ENCODE results near the gene SIGMAR1. TPM values are rescaled to one million over a fixed set of nuclear protein-coding genes. Genes with fewer than 3 reads are reported as not detected.

Gene SIGMAR1
- total RNA-seq, 3 donors from 2014 or later (not counting 1 experiment from before 2014, with no cell fraction given) = 22.1 to 29.8 (median 23.0) TPM

DNA sequence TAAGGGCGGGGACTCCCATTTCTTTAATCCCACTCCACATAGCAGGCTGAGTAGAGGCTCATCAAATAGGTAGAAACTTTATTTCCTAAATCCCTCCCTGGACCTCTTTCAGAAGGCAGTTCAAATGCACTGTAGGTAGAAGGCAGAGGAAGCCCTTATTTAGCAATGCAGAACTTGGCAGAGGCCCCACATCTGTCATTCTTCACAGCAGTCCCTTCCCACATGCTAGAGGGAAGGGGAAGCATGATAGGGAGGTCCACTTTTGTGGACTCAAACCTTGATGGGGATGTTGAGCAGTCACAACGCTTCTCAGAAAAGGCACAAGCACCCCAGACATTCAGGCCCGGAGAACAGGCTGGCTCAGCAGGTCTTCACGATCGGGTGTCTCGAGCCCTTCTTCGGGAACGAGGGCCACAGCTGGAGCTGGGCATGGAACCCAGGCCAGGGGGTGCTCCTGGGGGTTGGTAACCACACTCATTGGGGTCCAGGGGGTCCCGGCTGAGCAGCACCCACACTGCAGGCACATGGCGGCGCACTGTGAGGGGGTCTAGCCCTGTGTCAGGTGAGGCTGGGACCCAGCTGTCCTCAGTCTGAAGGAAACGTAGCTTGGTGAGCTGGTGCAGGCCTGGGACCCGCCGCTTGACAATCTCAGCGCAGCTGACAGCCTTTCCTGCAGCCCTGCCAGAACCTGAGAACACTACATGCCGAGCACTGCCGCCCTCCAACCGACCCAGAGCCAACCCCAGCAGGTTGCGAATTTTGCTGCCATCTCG lies 27.0 kb downstream of the SIGMAR1 start:
- DNase-seq = no peak
- Histone ChIP-seq H3K27me3 (ENCODE audit: control insufficient read depth, insufficient read depth, low read length) (no peaks in the 10 kb centered on the region), H3K4me3 (ENCODE audit: low read length) (no peak overlapping the region), H3K27ac (ENCODE audit: low read length) (no peak overlapping the region), H3K9me3 (ENCODE audit: control insufficient read depth, insufficient read depth, low read length) (no peaks in the 10 kb centered on the region), H3K4me1 (ENCODE audit: control insufficient read depth, insufficient read depth, low read length) (peaks cover 24% of the 10 kb centered on the region), H3K36me3 (ENCODE audit: control insufficient read depth, insufficient read depth, low read length) (peaks cover 7% of the 10 kb centered on the region)
- TF ChIP-seq, protein P1, sequence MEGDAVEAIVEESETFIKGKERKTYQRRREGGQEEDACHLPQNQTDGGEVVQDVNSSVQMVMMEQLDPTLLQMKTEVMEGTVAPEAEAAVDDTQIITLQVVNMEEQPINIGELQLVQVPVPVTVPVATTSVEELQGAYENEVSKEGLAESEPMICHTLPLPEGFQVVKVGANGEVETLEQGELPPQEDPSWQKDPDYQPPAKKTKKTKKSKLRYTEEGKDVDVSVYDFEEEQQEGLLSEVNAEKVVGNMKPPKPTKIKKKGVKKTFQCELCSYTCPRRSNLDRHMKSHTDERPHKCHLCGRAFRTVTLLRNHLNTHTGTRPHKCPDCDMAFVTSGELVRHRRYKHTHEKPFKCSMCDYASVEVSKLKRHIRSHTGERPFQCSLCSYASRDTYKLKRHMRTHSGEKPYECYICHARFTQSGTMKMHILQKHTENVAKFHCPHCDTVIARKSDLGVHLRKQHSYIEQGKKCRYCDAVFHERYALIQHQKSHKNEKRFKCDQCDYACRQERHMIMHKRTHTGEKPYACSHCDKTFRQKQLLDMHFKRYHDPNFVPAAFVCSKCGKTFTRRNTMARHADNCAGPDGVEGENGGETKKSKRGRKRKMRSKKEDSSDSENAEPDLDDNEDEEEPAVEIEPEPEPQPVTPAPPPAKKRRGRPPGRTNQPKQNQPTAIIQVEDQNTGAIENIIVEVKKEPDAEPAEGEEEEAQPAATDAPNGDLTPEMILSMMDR (IDR thresholded peaks at IDR 0.05) = no peak
- Mint-ChIP-seq H3K4me3 (peak overlapping the region; percentile 41), H3K36me3 (no peaks in the 10 kb centered on the region), H3K9me3 (no peaks in the 10 kb centered on the region), H3K4me1 (peaks cover 29 to 36% of the 10 kb centered on the region in 2 donors), H3K27ac (peak overlapping the region; percentile 92 to 96), H3K27me3 (ENCODE audit: low read depth in 2 of 2) (no peaks in the 10 kb centered on the region)
- ATAC-seq = no peak
- intact Hi-C loops (cut with micrococcal nuclease) = loop anchor here (5.0 kb wide), 1 partner anchor 37 kb away; the partner anchor contains the start of gene GALT
- 98% methylated on average over 20 of the region's 20 CpGs for WGBS (ENCODE audit: insufficient coverage)

DNA sequence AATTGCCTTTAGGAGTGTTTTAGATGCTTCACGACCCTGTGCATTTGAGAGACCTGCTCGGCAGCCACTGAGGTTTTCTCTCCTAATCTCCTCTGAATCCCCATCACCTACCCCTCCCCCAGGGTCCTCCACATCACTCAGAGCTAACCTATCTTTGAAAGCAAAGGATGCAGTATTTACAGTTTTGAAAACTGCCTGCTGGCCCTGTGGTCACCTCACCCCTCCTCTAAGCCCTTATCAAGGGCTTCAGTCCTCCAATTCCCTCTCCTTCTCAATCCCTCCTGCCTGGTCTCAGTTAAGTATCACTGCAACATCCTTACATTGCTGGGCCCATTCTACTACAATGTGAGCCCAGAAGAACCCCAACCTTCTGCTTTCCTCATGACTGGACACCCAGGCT lies 30.3 kb downstream of the SIGMAR1 start:
- intact Hi-C loops (cut with micrococcal nuclease) = no loop called here
- H3K36me3 Mint-ChIP-seq = no peaks in the 10 kb centered on the region
- no peak for DNase-seq
- Histone ChIP-seq H3K4me1 (ENCODE audit: control insufficient read depth, insufficient read depth, low read length) (peaks cover 16% of the 10 kb centered on the region), H3K36me3 (ENCODE audit: control insufficient read depth, insufficient read depth, low read length) (no peaks in the 10 kb centered on the region), H3K27ac (ENCODE audit: low read length) (no peak overlapping the region), H3K27me3 (ENCODE audit: control insufficient read depth, insufficient read depth, low read length) (no peaks in the 10 kb centered on the region), H3K4me3 (ENCODE audit: low read length) (no peak overlapping the region), H3K9me3 (ENCODE audit: control insufficient read depth, insufficient read depth, low read length) (no peaks in the 10 kb centered on the region)
- peaks cover 17 to 26% of the 10 kb centered on the region in 2 donors for H3K4me1 Mint-ChIP-seq
- ATAC-seq = no peak
- H3K4me3 Mint-ChIP-seq = no peak overlapping the region
- TF ChIP-seq, protein P1 (IDR thresholded peaks at IDR 0.05) = no peak
- no peaks in the 10 kb centered on the region for H3K9me3 Mint-ChIP-seq
- H3K27me3 Mint-ChIP-seq (ENCODE audit: low read depth in 2 of 2) = no peaks in the 10 kb centered on the region
- WGBS (ENCODE audit: insufficient coverage) = 65% methylated on average over 2 of the region's 2 CpGs
- no peak overlapping the region for H3K27ac Mint-ChIP-seq

DNA sequence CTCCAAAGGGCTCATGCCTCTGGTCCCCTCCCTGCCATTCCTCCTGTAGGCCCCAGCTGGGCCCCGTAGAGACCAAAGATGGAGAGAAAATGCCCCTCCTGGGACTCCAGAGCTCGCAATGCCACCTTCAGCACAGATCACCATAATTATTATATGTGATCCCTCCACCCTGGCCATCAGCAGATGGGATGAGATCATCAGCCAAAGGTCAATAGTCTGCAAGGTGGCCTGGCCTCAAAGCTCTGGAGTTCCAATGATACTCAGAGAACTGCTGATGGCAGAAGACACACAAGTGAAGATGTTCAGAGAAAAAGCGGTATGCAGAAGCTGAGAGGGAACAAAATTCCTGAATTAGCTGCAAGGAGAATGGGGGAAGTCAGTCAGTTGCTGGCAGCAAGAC lies 30.7 kb downstream of the SIGMAR1 start:
- Histone ChIP-seq H3K27ac (ENCODE audit: low read length) (no peak overlapping the region), H3K36me3 (ENCODE audit: control insufficient read depth, insufficient read depth, low read length) (no peaks in the 10 kb centered on the region), H3K4me3 (ENCODE audit: low read length) (no peak overlapping the region), H3K9me3 (ENCODE audit: control insufficient read depth, insufficient read depth, low read length) (no peaks in the 10 kb centered on the region), H3K4me1 (ENCODE audit: control insufficient read depth, insufficient read depth, low read length) (peaks cover 14% of the 10 kb centered on the region), H3K27me3 (ENCODE audit: control insufficient read depth, insufficient read depth, low read length) (no peaks in the 10 kb centered on the region)
- H3K27me3 Mint-ChIP-seq (ENCODE audit: low read depth in 2 of 2) = no peaks in the 10 kb centered on the region
- 97% methylated on average over 3 of the region's 3 CpGs for WGBS (ENCODE audit: insufficient coverage)
- intact Hi-C loops (cut with micrococcal nuclease) = no loop called here
- DNase-seq (no peak), ATAC-seq (no peak)
- TF ChIP-seq, protein P1 (IDR thresholded peaks at IDR 0.05) = no peak
- no peaks in the 10 kb centered on the region for H3K9me3 Mint-ChIP-seq
- H3K4me3 Mint-ChIP-seq = no peak overlapping the region
- no peaks in the 10 kb centered on the region for H3K36me3 Mint-ChIP-seq
- H3K4me1 Mint-ChIP-seq = peaks cover 14 to 22% of the 10 kb centered on the region in 2 donors
- H3K27ac Mint-ChIP-seq = no peak overlapping the region

DNA sequence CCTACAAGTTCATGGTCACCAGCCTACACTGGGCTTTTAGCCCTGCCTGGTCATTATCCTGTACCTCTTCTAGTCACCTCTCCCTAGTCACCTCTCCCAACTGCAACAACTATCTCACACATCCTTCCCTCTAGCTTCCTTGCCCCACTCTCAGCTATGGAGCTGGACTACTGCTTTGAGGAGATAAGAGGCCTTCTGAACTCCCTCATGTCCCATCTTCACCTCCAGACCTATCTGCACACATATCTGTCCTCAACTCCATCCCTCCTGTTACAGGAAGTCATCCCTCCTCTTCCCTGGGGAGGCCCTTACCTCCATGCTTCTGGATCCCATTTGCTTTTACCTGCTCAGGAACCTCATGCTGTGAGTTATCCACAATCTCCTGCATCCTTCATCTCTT lies 31.4 kb downstream of the SIGMAR1 start:
- Mint-ChIP-seq H3K36me3 (no peaks in the 10 kb centered on the region), H3K27me3 (ENCODE audit: low read depth in 2 of 2) (no peaks in the 10 kb centered on the region), H3K4me3 (no peak overlapping the region), H3K9me3 (no peaks in the 10 kb centered on the region), H3K27ac (no peak overlapping the region), H3K4me1 (peaks cover 7 to 15% of the 10 kb centered on the region in 2 donors)
- no peak overlapping the region for H3K4me3 ChIP-seq (ENCODE audit: low read length)
- intact Hi-C loops (cut with micrococcal nuclease) = no loop called here
- H3K4me1 ChIP-seq (ENCODE audit: control insufficient read depth, insufficient read depth, low read length) = peaks cover 7% of the 10 kb centered on the region
- no peak overlapping the region for H3K27ac ChIP-seq (ENCODE audit: low read length)
- no peaks in the 10 kb centered on the region for H3K36me3 ChIP-seq (ENCODE audit: control insufficient read depth, insufficient read depth, low read length)
- ATAC-seq = no peak
- H3K9me3 ChIP-seq (ENCODE audit: control insufficient read depth, insufficient read depth, low read length) = no peaks in the 10 kb centered on the region
- no peak for DNase-seq
- no peaks in the 10 kb centered on the region for H3K27me3 ChIP-seq (ENCODE audit: control insufficient read depth, insufficient read depth, low read length)
- TF ChIP-seq, protein P1 (IDR thresholded peaks at IDR 0.05) = no peak

Data from natural killer cell (primary cell).